HepG2 (cell line): ENCODE measurements around the gene ARFGAP3.

ENCODE experiments used
- ARNT ChIP-seq: fragments of 450-650 bp; IDR thresholded peaks from 2 replicates; pipeline ENCODE4 v1.6.1; 2017
- BHLHE40 ChIP-seq: IDR thresholded peaks from 2 replicates; pipeline ENCODE4 v1.6.1; 2011; ENCODE audit warnings: low read length, improper control_type of control experiment
- POLR2A ChIP-seq, 2 experiments: IDR thresholded peaks; 2 replicates each; pipeline ENCODE4 v1.6.1; 2011; ENCODE audit warnings: low read depth in 2 of 2, low read length in 2 of 2, mild to moderate bottlenecking in 1 of 2, moderate library complexity in 1 of 2; ENCODE audit not compliant: insufficient read depth in 1 of 2

DNA sequence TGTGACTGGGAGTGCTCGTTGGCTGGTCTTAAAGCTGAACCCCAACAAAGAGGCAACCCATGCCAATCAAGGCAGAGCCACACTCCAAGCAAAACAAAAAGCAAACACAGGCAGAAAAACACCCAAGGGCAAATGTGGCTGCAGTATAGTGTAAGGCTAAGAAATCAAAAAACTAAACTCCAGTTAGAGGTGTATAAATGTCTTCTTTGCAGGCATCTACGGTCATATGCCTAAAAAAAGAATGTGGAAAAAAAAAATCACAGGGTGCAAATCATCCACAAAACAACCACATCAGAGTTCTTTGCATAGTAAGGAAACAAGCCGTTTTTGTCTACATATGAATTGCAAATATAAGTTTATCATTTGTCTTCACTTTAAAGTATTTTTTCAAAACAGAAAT, 27.8 kb downstream of the ARFGAP3 start:
- TF ChIP-seq BHLHE40 (no peak), ARNT (no peak), POLR2A (IDR thresholded peaks at IDR 0.05; ENCODE audit: insufficient read depth in 1 of 2, low read depth in 2 of 2, low read length in 2 of 2) (no peak)
